DMS114 treated with DMSO at 0.1 percent for 48 hours (cell line): ENCODE measurements around the gene PIK3CD.

ENCODE experiments used
- DNase-seq: peaks from one replicate; lab custom pipeline; 2025; ENCODE audit not compliant: unreplicated experiment; lab: John Stamatoyannopoulos, UW

PIK3CD gene

DNA sequence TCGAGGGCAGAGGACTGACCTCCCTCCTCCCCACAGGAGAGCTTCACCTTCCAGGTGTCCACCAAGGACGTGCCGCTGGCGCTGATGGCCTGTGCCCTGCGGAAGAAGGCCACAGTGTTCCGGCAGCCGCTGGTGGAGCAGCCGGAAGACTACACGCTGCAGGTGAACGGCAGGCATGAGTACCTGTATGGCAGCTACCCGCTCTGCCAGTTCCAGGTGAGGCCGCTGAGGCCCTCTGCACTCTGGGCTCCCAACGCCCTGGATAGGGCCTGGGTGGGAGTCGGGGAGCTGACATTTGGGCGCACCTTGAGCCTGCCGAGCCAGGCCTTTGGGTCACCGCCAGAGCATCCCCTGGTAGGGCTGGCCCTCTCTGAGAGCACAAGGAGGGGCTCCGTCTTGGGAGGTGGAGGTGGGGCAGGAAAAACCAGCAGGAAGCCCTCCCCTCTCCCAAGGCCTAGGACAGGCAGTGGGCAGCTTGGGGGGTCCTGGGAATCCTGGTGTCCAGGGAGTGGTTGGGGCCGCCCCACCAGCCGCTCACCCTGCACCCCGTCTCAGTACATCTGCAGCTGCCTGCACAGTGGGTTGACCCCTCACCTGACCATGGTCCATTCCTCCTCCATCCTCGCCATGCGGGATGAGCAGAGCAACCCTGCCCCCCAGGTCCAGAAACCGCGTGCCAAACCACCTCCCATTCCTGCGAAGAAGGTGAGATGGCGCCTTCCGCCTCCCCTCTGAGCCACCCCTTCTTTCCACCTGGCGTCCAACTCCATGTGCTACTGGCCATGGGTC is 65.1 kb downstream of the PIK3CD start:
- no peak for DNase-seq

DNA sequence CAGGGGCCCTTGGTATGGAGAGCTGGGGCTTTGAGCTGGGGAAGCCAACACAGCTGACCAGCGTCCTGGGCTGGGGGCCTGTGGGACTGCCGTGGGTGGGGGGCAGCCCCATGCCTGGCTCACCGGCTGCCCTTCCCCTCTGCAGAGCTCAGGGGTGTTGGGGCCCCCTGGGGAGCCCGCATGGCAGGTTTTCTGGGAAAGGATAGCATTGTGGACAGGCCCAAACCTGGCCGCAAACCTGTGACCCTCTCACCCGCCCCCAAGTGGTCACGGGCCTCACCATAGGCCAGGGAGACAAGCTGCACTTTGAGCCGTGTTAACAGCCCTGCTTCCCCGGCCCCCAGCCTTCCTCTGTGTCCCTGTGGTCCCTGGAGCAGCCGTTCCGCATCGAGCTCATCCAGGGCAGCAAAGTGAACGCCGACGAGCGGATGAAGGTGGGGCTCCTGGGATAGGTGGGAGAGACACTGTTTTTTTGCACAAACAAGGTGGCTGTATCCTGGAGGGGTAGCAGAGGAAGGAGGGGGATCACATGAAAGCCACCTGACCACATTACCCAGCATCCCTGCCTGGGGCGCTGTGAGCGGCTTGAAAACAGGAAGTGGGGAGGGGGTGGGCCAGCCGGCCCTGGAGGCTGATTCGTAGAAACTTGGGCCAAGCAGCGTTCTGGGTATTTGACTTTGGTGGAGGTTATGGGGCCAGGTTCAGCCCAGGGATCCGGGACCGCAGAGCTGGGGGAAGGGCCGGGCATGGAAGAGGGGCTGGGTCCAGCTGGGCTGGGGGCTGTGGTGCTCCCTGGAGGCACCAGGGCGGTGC is 65.9 kb downstream of the PIK3CD start:
- no peak for DNase-seq

DNA sequence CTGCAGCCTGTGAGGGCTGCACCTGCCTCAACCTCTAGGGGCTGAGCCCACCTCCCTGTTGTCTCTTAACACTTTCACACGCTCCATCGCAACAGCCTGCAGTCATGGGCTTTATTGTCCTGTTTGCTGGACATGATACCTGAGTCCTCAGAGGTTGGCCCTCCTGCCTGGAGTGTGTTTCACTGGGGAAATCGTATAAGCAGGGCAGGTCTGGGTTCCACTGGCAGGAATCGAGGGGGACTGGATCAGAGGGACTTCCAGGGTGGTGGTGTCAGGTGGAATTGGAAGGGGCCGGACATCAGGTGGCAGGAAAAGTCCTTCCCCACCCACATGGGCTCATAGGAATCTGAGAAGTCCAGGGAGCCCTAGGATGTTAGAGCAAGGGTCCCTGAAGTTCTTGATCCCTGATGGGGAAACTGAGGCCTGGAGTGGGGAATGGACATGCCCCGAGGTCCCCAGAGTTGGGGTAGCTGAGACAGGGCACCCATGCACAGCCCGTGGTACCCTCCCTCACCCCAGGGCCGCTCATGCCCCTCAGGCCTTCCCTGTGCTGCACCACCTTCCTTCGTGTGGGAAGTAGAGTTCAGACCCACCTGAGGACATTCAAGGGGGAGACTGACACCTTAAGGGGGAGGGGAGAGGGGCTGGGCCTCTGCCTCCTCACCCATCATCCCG is 66.6 kb downstream of the PIK3CD start:
- DNase-seq, result no peak

DNA sequence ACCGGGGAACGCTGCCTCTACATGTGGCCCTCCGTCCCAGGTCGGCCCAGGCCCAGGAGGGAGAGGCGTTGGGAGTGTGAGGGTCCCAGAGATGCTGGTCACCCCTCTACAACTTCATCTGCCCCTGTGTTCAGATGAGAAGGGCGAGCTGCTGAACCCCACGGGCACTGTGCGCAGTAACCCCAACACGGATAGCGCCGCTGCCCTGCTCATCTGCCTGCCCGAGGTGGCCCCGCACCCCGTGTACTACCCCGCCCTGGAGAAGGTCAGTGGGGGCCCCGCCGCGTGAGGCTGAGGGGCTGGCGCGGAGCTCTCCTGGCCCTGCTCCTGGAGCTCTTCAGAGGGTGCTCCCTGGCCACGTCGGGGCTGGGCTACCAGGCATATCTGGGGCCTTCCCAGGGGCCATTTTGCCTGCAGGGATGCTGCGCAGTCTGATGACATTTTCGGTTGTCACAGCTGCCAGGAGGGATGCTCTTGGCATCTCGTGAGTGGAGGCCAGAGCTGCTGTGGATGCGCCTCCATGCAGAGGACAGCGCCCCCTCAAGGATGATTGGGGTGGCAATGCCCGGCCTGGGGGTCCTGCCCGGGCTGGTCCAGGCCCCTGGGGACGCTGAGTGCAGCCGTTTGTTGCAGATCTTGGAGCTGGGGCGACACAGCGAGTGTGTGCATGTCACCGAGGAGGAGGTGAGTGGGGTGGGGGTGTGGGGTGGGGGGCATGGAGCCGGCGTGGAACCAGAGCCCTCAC is 68.6 kb downstream of the PIK3CD start:
- no peak for DNase-seq

DNA sequence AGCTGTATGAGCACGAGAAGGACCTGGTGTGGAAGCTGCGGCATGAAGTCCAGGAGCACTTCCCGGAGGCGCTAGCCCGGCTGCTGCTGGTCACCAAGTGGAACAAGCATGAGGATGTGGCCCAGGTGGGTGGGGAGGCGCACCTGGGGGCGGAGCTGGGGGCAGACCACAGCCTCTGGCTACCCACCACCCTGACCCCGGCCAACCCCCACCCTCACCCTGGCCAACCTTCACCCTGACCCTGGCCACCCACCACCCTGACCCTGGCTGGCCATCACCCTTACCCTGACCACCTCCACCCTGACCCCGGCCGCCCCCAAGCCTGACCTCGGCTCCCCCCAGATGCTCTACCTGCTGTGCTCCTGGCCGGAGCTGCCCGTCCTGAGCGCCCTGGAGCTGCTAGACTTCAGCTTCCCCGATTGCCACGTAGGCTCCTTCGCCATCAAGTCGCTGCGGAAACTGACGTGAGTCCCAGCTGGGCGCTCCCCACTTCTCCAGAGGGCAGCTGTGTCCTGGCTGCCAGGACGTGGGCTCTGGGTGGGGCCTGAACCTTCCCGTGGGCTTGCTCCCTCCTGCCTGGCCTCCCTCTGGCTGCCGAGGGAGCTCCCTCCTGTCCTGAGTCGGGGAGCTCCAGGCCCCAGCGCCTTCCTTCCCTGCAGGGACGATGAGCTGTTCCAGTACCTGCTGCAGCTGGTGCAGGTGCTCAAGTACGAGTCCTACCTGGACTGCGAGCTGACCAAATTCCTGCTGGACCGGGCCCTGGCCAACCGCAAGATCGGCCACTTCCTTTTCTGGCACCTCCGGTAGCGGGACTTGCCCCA is 69.5 kb downstream of the PIK3CD start:
- no peak for DNase-seq

DNA sequence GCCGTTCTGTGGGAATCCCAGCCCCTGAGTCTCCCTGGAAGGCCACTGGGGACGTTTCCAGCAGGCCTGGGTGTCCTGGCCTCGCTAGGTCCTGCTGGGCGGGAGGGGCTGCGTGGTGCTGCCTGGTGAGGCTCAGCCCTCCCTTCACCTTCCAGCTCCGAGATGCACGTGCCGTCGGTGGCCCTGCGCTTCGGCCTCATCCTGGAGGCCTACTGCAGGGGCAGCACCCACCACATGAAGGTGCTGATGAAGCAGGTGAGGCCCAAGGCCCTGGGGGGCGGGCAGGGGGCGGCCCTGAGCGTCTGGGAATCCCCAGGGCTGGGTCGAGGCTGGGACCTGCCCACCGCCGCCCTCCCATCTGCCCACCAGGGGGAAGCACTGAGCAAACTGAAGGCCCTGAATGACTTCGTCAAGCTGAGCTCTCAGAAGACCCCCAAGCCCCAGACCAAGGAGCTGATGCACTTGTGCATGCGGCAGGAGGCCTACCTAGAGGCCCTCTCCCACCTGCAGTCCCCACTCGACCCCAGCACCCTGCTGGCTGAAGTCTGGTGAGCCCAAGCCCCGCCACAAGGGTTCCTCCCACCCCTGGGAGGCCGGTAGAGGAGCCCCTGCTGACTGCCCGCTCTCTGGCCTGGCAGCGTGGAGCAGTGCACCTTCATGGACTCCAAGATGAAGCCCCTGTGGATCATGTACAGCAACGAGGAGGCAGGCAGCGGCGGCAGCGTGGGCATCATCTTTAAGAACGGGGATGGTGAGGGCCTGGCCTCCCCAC is 70.3 kb downstream of the PIK3CD start:
- no peak for DNase-seq

DNA sequence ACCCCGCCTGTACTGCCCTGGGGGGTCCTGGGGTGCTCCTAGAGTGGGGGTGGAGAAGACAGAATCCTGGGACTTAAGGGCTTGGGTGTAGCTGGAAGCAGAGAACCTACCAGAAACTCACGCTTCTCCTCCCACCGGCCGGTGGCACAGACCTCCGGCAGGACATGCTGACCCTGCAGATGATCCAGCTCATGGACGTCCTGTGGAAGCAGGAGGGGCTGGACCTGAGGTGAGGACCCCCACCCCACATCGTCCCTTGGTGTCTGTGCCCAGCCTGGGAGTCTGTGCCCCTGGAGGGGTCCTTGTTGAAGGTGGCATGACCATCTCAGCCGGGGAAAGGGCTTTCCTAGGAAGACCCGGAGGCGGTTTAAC is 70.8 kb downstream of the PIK3CD start:
- DNase-seq, result no peak

DNA sequence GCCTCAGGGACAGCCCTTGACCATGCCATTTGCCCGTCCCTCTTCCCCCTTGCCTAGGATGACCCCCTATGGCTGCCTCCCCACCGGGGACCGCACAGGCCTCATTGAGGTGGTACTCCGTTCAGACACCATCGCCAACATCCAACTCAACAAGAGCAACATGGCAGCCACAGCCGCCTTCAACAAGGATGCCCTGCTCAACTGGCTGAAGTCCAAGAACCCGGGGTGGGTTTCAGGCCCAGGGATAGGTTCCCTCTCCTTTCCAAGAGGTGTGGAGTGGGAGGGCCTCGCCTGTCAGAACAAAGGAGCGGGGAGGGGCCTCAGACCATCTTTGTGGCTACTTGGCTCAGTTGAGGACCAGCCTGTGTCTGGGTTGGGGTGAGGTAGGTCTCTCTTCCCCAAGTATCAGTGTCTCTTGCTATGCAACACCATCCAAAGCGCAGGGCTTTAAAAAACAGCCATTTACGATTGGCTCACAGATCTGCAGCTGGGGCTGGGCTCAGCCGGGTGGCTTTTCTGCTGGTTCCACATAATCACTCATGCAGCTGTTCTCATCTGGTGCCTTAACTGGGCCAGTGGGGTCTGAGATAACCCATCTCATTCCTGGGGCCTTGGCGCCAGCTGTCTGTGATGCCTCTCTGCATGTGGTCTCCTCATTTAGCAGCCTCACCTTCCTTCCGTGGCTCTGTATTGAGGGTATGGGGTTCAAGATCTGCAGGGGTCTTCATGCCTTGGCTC is 71.7 kb downstream of the PIK3CD start:
- no peak for DNase-seq

DNA sequence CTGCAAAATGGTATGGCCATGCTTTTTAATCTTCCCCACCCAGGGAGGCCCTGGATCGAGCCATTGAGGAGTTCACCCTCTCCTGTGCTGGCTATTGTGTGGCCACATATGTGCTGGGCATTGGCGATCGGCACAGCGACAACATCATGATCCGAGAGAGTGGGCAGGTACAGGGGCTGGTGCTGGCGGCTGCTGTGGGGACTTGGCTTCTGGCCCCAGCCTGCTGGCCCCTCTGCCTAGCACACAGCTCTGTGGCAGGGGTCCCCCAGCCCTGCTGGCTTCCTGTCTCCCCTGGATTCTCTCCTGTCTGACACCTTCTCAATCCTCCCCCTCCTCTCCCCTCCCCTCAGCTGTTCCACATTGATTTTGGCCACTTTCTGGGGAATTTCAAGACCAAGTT is 72.4 kb downstream of the PIK3CD start:
- no peak for DNase-seq

DNA sequence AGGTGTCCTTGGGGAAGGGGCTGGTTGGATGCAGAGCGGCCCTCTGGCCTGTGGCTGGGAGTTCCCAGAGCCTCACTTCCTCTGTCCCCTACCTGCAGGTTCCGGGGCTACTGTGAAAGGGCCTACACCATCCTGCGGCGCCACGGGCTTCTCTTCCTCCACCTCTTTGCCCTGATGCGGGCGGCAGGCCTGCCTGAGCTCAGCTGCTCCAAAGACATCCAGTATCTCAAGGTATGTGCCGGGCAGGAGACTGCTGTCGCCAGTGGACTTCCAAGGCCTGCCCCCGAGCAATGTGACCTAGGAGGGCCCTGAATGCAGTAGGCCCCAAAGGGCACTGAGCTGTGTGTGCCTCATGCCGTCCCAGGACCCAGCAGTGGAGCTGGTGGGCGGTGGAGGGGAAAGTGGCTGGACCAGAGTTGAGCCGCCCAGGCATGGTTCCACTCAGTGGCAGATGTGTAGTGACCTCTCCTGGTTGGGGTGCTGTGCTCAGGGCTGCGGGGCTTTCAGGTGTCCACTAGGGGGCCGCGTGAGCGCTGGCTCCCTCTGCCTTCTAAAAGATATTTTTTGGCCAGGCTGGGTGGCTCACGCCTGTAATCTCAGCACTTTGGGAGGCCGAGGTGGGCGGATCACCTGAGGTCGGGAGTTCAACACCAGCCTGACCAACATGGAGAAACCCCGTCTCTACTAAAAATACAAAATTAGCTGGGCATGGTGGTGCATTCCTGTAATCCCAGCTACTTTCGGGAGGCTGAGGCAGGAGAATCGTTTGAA is 73.4 kb downstream of the PIK3CD start:
- no peak for DNase-seq

DNA sequence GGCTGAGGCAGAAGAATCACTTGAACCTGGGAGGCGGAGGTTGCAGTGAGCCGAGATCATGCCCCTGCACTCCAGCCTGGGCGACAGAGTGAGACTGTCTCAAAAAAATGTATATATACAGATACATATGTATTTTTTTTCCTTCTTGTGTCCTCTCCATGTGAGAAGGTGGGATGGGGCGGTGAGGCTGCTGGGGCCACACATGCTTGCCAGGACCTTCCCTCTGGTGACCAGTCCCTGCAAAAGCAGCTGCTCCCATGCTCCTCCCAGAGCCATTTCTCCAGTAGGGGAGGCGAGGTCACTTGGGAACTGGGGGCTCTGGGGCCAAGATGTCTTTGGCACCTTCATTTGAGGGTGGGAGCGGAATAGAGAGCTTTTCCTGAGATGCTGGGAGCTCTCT is 74.9 kb downstream of the PIK3CD start:
- DNase-seq, result no peak

DNA sequence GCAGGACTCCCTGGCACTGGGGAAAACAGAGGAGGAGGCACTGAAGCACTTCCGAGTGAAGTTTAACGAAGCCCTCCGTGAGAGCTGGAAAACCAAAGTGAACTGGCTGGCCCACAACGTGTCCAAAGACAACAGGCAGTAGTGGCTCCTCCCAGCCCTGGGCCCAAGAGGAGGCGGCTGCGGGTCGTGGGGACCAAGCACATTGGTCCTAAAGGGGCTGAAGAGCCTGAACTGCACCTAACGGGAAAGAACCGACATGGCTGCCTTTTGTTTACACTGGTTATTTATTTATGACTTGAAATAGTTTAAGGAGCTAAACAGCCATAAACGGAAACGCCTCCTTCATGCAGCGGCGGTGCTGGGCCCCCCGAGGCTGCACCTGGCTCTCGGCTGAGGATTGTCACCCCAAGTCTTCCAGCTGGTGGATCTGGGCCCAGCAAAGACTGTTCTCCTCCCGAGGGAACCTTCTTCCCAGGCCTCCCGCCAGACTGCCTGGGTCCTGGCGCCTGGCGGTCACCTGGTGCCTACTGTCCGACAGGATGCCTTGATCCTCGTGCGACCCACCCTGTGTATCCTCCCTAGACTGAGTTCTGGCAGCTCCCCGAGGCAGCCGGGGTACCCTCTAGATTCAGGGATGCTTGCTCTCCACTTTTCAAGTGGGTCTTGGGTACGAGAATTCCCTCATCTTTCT is 75.5 kb downstream of the PIK3CD start:
- DNase-seq, result no peak

DNA sequence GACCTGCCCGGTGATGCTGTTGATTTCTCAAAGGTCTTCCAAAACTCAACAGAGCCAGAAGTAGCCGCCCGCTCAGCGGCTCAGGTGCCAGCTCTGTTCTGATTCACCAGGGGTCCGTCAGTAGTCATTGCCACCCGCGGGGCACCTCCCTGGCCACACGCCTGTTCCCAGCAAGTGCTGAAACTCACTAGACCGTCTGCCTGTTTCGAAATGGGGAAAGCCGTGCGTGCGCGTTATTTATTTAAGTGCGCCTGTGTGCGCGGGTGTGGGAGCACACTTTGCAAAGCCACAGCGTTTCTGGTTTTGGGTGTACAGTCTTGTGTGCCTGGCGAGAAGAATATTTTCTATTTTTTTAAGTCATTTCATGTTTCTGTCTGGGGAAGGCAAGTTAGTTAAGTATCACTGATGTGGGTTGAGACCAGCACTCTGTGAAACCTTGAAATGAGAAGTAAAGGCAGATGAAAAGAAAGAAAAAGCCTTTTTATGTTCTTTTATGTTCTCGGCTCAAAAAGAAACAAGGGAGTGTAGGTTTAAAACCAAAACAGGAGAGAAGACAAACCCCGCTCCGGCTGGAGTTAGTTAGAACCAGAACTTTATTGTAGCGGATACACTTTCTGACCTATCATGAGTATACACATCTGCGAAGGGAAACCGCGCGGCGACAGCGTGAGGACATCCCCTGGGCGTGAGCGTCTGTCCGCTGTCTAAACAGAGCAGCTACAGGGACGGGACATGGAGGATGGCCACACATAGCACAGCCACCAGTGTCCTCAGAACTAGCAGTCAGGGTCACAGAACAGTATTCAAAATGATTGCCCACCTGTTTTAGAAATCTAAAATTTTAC is 77.1 kb downstream of the PIK3CD start:
- DNase-seq, result no peak

DNA sequence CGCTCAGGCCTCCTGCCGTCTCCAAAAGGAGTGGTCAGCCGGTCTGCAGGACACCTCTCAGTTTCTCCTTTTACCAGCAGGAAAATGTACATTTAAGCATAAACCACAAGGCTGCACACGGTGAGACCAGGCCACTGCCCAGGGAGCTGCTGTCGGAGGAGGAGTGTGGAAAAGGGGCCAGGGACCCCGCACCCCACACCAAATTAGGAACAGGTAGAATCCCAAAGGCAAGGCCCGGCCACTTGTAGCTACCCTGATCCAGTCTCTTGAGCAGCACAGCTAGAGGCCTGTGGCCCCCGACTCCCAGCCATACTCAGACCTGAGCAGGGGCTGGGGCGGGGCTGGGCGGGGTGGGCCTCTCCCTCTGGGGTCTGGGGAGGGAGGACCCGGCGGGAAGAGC is 78.0 kb downstream of the PIK3CD start:
- no peak for DNase-seq

DNA sequence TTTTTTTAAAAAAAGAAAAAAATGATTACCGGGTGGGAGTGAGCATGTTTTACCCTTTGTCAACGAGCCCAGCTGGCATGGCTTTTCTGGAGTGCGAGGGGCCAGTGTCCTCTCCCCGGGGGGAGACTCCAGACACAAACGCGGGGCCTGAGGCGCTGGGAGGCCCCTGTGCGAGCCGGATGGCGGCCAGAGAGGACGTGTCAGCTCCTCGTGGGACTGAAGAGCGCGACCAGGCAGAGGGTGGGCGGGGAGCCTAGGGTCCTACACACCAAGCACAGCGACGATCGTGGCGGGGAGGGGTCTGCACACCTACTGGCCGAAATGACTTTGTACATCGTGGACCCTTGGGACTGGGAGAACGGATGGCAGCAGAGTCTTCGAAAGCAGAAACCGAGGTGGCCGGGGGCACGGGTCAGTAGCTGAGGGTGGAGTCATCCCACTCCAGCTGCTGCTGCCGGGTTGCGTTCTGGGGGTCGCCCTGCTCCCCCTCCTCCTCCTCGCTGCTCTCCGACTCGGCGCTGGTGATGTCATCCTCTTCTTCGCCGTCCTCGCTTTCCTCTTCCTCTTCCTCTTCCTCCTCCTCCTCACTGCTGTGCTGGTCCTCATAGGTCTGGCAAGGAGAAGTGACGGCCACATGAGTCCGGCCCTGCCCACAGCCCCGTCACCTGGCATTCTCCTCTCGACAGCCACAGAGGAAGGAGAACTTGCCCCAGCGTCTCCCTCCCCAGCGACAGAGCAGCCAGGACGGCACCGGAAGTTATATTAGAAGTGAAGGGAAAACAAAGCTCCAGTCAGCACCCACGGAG is 78.8 kb downstream of the PIK3CD start:
- DNase-seq, result no peak

DNA sequence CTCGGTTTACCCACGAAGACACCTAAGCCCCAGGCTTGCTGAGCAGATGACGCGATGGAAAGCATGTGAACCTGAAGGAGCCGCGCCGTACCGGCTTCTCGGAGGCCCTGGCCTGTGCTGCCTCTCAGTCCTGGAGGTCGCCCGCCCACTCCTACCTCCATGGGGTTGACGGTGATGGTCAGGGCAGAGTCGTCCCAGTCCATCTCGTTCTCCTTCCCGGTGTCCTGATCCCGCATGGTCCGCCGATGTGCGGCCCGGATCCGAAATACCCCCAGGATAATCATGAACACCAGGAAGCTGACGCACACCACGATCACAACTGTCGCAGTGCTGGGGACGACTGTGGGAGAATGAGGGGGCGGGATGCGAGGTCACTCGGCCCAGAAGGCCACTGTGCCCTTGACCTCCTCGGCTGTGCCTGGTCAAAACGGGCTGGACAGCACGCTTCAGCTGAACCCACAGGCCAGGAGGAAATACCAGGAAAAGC is 79.6 kb downstream of the PIK3CD start:
- DNase-seq, result no peak
